CD14-positive monocyte (primary cell): ENCODE measurements around the gene HPS4. TPM values are rescaled to one million over a fixed set of nuclear protein-coding genes. Genes with fewer than 3 reads are reported as not detected.

Experiments
- DNase-seq, 3 donors: peaks; one replicate each; pipeline ENCODE4 v3.0.0-alpha.2; 2011 to 2022
- H2AFZ ChIP-seq: 2 replicates; pipeline ENCODE4 v1.6.0; 2012; ENCODE audit warnings: mild to moderate bottlenecking, low read depth, low read length, inconsistent platforms; ENCODE audit not compliant: insufficient read depth, poor library complexity, severe bottlenecking
- H3K27ac ChIP-seq, 2 donors: 1 replicate in 1 of 2; 2 replicates in 1 of 2; pipeline ENCODE4 v1.5.1; 2012 to 2013; ENCODE audit warnings: low read length in 2 of 2, control low read depth in 1 of 2, inconsistent platforms in 1 of 2, low read depth in 1 of 2, mild to moderate bottlenecking in 1 of 2
- H3K27me3 ChIP-seq, 2 donors: one replicate each; pipeline versions ENCODE4 v1.6.0 to v1.6.1; 2011 to 2013; ENCODE audit warnings: low read length in 2 of 2; ENCODE audit not compliant: control insufficient read depth in 2 of 2, insufficient read depth in 2 of 2
- H3K36me3 ChIP-seq, 2 donors: replicated peaks in 1 of 2; 1 replicate in 1 of 2; 2 replicates in 1 of 2; pipeline versions ENCODE4 v1.5.1 to v1.6.1; 2012 to 2013; ENCODE audit warnings: low read length in 2 of 2, control low read depth in 1 of 2, inconsistent platforms in 1 of 2, mild to moderate bottlenecking in 1 of 2; ENCODE audit not compliant: insufficient read depth in 2 of 2, control insufficient read depth in 1 of 2
- H3K4me1 ChIP-seq, 2 donors: 1 replicate in 1 of 2; 2 replicates in 1 of 2; pipeline versions ENCODE4 v1.5.1 to v1.6.1; 2012 to 2013; ENCODE audit warnings: low read length in 2 of 2, control low read depth in 1 of 2, inconsistent platforms in 1 of 2, mild to moderate bottlenecking in 1 of 2, moderate library complexity in 1 of 2; ENCODE audit not compliant: insufficient read depth in 2 of 2, control insufficient read depth in 1 of 2
- H3K4me2 ChIP-seq: replicated peaks from 2 replicates; pipeline ENCODE3; 2012; ENCODE audit warnings: low read length, moderate library complexity, mild to moderate bottlenecking; ENCODE audit not compliant: poor library complexity, severe bottlenecking; ENCODE audit errors: extremely low read depth
- H3K4me3 ChIP-seq, 3 experiments: fragments of 200-600 bp in 1 of 3; sonication (generic) in 1 of 3; replicated peaks in 1 of 3; 1 replicate in 2 of 3; 2 replicates in 1 of 3; pipeline ENCODE4 v1.5.1; 2011 to 2013; ENCODE audit warnings: low read length in 3 of 3, mild to moderate bottlenecking in 3 of 3, control low read depth in 2 of 3, low read depth in 2 of 3, inconsistent platforms in 1 of 3, moderate library complexity in 1 of 3
- H3K79me2 ChIP-seq: 2 replicates; pipeline ENCODE4 v1.6.0; 2012; ENCODE audit warnings: mild to moderate bottlenecking, control low read depth, inconsistent platforms, low read length, moderate library complexity; ENCODE audit not compliant: insufficient read depth
- H3K9ac ChIP-seq: 2 replicates; pipeline ENCODE4 v1.6.0; 2017; ENCODE audit warnings: low read length, mild to moderate bottlenecking; ENCODE audit not compliant: insufficient read depth, poor library complexity, severe bottlenecking
- H3K9me3 ChIP-seq, 2 donors: replicated peaks in 1 of 2; 1 replicate in 1 of 2; 2 replicates in 1 of 2; pipeline versions ENCODE4 v1.5.1 to v1.6.1; 2012 to 2013; ENCODE audit warnings: low read length in 2 of 2, control low read depth in 1 of 2; ENCODE audit not compliant: control insufficient read depth in 1 of 2, insufficient read depth in 1 of 2
- H4K20me1 ChIP-seq: 2 replicates; pipeline ENCODE4 v1.6.0; 2012; ENCODE audit warnings: mild to moderate bottlenecking, low read length, control low read depth, moderate library complexity; ENCODE audit not compliant: insufficient read depth
- H3K27ac Mint-ChIP-seq, 7 donors: one replicate each; pipeline ENCODE4 v1.8.0; 2020; ENCODE audit warnings: mild to moderate bottlenecking in 7 of 7, mixed read lengths in 7 of 7, moderate library complexity in 6 of 7, inconsistent platforms in 2 of 7
- H3K27me3 Mint-ChIP-seq, 3 donors: one replicate each; pipeline ENCODE4 v1.8.0; 2021 to 2022; ENCODE audit warnings: low read depth in 3 of 3, mild to moderate bottlenecking in 3 of 3, mixed read lengths in 3 of 3, moderate library complexity in 3 of 3, inconsistent platforms in 1 of 3
- H3K36me3 Mint-ChIP-seq, 2 donors: one replicate each; pipeline ENCODE4 v1.8.0; 2020; ENCODE audit warnings: mixed read lengths in 2 of 2, inconsistent platforms in 1 of 2, mild to moderate bottlenecking in 1 of 2
- H3K4me1 Mint-ChIP-seq: one replicate; pipeline ENCODE4 v1.8.0; 2020; ENCODE audit warnings: mild to moderate bottlenecking, mixed read lengths
- H3K4me3 Mint-ChIP-seq, 2 donors: one replicate each; pipeline ENCODE4 v1.8.0; 2020; ENCODE audit warnings: mild to moderate bottlenecking in 2 of 2, mixed read lengths in 2 of 2, moderate library complexity in 1 of 2
- H3K9me3 Mint-ChIP-seq, 7 donors: one replicate each; pipeline ENCODE4 v1.8.0; 2020 to 2022; ENCODE audit warnings: mixed read lengths in 7 of 7, mild to moderate bottlenecking in 6 of 7, moderate library complexity in 6 of 7, inconsistent platforms in 2 of 7
- CTCF ChIP-seq: fragments of 200-600 bp; IDR thresholded peaks from one replicate; pipeline ENCODE4 v1.8.0; 2022; ENCODE audit warnings: antibody characterized with exemption, mild to moderate bottlenecking
- WGBS: methylation state at CpG from one replicate; pipeline ENCODE4 v1.1.5; 2013; ENCODE audit warnings: missing lambda C conversion rate; ENCODE audit not compliant: insufficient coverage; 5-methylcytosine and 5-hydroxymethylcytosine counted together
- intact Hi-C, 2 donors: fragments of 100-400 bp; cut with micrococcal nuclease; formaldehyde crosslinking; loops; one replicate each; pipeline versions ENCODE4 v1.15.0 to v1.15.1; 2023
- polyA plus RNA-seq, 3 donors: library from polyadenylated mRNA; depleted of rRNA in 1 of 3; unstranded in 2 of 3; stranded (reverse) in 1 of 3; fragments of 300-500 nt in 2 of 3; fragments of >200 nt in 1 of 3; fragmentation: Illumina TruSeq in 2 of 3; gene quantifications; 1 replicate in 2 of 3; 2 replicates in 1 of 3; pipeline ENCODE4 v1.2.3, GENCODE V29; 2012 to 2021

The HPS4 gene
- polyA plus RNA-seq, 3 donors = 5.7 to 21.6 (median 7.5) TPM

- H3K27me3 Mint-ChIP-seq = peaks cover 0 to 3% (median 0%) of the 10 kb centered on the region in 3 donors
- no peak overlapping the region for H2AFZ ChIP-seq
- no peak overlapping the region for H3K9ac ChIP-seq
- H3K27me3 ChIP-seq = no peaks in the 10 kb centered on the region
- no peak for TF ChIP-seq CTCF
- H3K36me3 ChIP-seq = peaks cover 63 to 92% of the 10 kb centered on the region in 2 donors
- no peaks in the 10 kb centered on the region for H4K20me1 ChIP-seq
- no peak overlapping the region for H3K4me3 ChIP-seq
- H3K9me3 ChIP-seq = no peaks in the 10 kb centered on the region
- WGBS = 86% methylated on average over 1 of the region's 3 CpGs
- H3K36me3 Mint-ChIP-seq = peaks cover 65 to 77% of the 10 kb centered on the region in 2 donors
- no peak overlapping the region for H3K27ac Mint-ChIP-seq
- intact Hi-C loops = loop anchor here in 1 of 2 donors (2.0 kb wide), 1 partner anchor 64 kb away; no protein-coding TSS in a partner anchor
- H3K4me1 ChIP-seq = no peaks in the 10 kb centered on the region
- H3K4me3 Mint-ChIP-seq = no peak overlapping the region
- no peaks in the 10 kb centered on the region for H3K9me3 Mint-ChIP-seq
- H3K27ac ChIP-seq = no peak overlapping the region
- no peak overlapping the region for H3K4me2 ChIP-seq
- no peaks in the 10 kb centered on the region for H3K79me2 ChIP-seq
- DNase-seq = no peak
- H3K4me1 Mint-ChIP-seq = peaks cover 7% of the 10 kb centered on the region
Observed at GRCh38 chr22:26462641-26463040, 20.9 kb downstream of the HPS4 start.

- no CpG with 5 or more reads among the region's 5 CpGs for WGBS
- intact Hi-C loops = loop anchor here in 1 of 2 donors (2.0 kb wide), 1 partner anchor 63 kb away; no protein-coding TSS in a partner anchor
- H3K4me3 Mint-ChIP-seq = no peak overlapping the region
Observed at GRCh38 chr22:26462051-26462450, 21.5 kb downstream of the HPS4 start.

More at GRCh38 chr22:26462051-26462450, 21.5 kb downstream of the HPS4 start:
- no peak overlapping the region for H2AFZ ChIP-seq
- Mint-ChIP-seq H3K9me3 (no peaks in the 10 kb centered on the region), H3K27me3 (peaks cover 0 to 3% (median 0%) of the 10 kb centered on the region in 3 donors), H3K4me1 (peaks cover 7% of the 10 kb centered on the region), H3K27ac (peak overlapping the region in 1 of 7 donors; percentile 30), H3K36me3 (peaks cover 66 to 78% of the 10 kb centered on the region in 2 donors)
- no peak overlapping the region for H3K27ac ChIP-seq
- no peak overlapping the region for H3K9ac ChIP-seq
- H3K4me2 ChIP-seq = no peak overlapping the region
- H3K9me3 ChIP-seq = no peaks in the 10 kb centered on the region
- no peak for TF ChIP-seq CTCF
- no peak overlapping the region for H3K4me3 ChIP-seq
- H3K36me3 ChIP-seq = peaks cover 60 to 92% of the 10 kb centered on the region in 2 donors
- H3K79me2 ChIP-seq = no peaks in the 10 kb centered on the region
- H3K27me3 ChIP-seq = no peaks in the 10 kb centered on the region
- H4K20me1 ChIP-seq = no peaks in the 10 kb centered on the region
- no peak for DNase-seq
- H3K4me1 ChIP-seq = no peaks in the 10 kb centered on the region
